BJ (cell line): ENCODE results near the gene AKR7A2. TPM values are rescaled to one million over a fixed set of nuclear protein-coding genes. Genes with fewer than 3 reads are reported as not detected.
"Not testable (repeated sequence)": the region's sequence is repeated elsewhere in the genome, so short reads cannot be mapped to it uniquely, and the experiment has no call there.

ENCODE experiments used
- CTCF ChIA-PET: fragments of 350-600 bp; formaldehyde crosslinking; extraction: SDS; loops from one replicate; lab custom pipeline; 2021; ENCODE audit warnings: antibody characterized with exemption, inconsistent platforms; lab: Yijun Ruan, JAX
- POLR2A ChIA-PET: fragments of 300-600 bp; sonication (Branson Sonifier 250); formaldehyde crosslinking; extraction: SDS; loops from one replicate; lab custom pipeline; 2021; ENCODE audit warnings: antibody characterized with exemption; lab: Charles Lee
- DNase-seq: peaks from one replicate; pipeline ENCODE4 v3.0.0-alpha.2; 2011; ENCODE audit warnings: low read depth
- H3K27me3 ChIP-seq: 2 replicates; pipeline ENCODE4 v1.6.0; 2011; ENCODE audit warnings: low read length; ENCODE audit not compliant: control insufficient read depth, insufficient read depth
- H3K36me3 ChIP-seq: 2 replicates; pipeline ENCODE4 v1.5.1; 2011; ENCODE audit warnings: low read length; ENCODE audit not compliant: control insufficient read depth, insufficient read depth
- H3K4me3 ChIP-seq: 2 replicates; pipeline ENCODE4 v1.5.1; 2011; ENCODE audit warnings: low read depth, mild to moderate bottlenecking, control low read depth, low read length
- polyA plus RNA-seq: library from polyadenylated mRNA; depleted of rRNA; stranded (reverse); fragments of >200 nt; gene quantifications from 2 replicates; pipeline ENCODE4 v1.2.3, GENCODE V29; 2011
- TF ChIP-seq, protein P1 (sequence below): IDR thresholded peaks from 2 replicates; pipeline ENCODE4 v1.5.1; 2011; ENCODE audit warnings: low read depth, mild to moderate bottlenecking, control low read depth, inconsistent platforms, low read length, moderate library complexity; ENCODE audit not compliant: insufficient read depth

Gene AKR7A2
- polyA plus RNA-seq, 1 experiment = 73.6 TPM

GRCh38 chr1:19307794-19308508 lies 4.0 kb downstream of the AKR7A2 start:
- Histone ChIP-seq H3K36me3 (peaks cover 31% of the 10 kb centered on the region), H3K4me3 (no peak overlapping the region), H3K27me3 (no peaks in the 10 kb centered on the region)
- TF ChIP-seq, protein P1, sequence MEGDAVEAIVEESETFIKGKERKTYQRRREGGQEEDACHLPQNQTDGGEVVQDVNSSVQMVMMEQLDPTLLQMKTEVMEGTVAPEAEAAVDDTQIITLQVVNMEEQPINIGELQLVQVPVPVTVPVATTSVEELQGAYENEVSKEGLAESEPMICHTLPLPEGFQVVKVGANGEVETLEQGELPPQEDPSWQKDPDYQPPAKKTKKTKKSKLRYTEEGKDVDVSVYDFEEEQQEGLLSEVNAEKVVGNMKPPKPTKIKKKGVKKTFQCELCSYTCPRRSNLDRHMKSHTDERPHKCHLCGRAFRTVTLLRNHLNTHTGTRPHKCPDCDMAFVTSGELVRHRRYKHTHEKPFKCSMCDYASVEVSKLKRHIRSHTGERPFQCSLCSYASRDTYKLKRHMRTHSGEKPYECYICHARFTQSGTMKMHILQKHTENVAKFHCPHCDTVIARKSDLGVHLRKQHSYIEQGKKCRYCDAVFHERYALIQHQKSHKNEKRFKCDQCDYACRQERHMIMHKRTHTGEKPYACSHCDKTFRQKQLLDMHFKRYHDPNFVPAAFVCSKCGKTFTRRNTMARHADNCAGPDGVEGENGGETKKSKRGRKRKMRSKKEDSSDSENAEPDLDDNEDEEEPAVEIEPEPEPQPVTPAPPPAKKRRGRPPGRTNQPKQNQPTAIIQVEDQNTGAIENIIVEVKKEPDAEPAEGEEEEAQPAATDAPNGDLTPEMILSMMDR = no peak
- ChIA-PET CTCF (no interaction called here), POLR2A (no interaction called here)
- no peak for DNase-seq

DNA sequence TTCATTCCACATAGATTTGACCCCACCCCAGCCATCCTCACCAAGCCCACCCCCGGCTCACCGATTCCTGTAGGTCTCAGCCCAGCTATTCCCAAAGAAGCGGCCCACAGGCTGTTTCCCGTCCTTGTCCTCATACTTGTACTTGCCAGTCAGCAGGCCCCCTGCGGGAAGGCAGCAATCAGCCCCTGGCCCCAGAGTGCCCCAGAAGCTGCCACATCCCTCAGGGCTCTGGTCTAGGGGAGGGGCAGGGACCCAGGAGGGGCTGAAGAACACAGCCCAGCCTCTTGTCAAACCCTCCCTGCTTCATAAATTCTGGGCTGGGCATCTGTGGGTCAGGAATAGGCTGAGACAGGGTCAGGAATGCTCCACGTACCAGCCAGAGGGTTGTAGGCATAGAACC lies 5.0 kb downstream of the AKR7A2 start:
- Histone ChIP-seq H3K36me3 (peaks cover 32% of the 10 kb centered on the region), H3K27me3 (no peaks in the 10 kb centered on the region), H3K4me3 (no peak overlapping the region)
- CTCF ChIA-PET = no interaction called here
- POLR2A ChIA-PET = no interaction called here
- DNase-seq = no peak
- TF ChIP-seq, protein P1 = no peak

DNA sequence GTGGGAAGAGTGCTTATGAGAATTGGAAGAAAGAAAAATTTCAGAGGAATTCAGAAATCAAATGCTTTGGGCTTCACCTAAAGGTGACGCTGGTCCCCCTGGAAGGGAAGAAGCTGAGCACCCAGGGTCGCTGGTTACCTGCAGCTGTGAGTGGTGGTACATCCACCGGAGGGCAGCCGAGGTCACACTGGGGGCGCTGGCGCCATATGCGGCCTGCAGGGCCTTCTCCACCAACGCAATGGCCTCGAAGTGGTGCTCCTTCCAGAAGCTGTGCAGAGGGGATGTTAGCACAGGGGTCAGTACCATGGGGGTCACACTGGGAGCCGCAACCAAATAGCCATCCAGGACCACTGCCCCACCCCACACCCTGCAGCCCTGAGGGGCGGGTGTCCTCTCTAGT lies 6.1 kb downstream of the AKR7A2 start:
- no peak for DNase-seq
- CTCF ChIA-PET = no interaction called here
- no peak overlapping the region for H3K4me3 ChIP-seq
- no peaks in the 10 kb centered on the region for H3K27me3 ChIP-seq
- H3K36me3 ChIP-seq = peaks cover 32% of the 10 kb centered on the region
- POLR2A ChIA-PET = no interaction called here
- TF ChIP-seq, protein P1 = no peak

DNA sequence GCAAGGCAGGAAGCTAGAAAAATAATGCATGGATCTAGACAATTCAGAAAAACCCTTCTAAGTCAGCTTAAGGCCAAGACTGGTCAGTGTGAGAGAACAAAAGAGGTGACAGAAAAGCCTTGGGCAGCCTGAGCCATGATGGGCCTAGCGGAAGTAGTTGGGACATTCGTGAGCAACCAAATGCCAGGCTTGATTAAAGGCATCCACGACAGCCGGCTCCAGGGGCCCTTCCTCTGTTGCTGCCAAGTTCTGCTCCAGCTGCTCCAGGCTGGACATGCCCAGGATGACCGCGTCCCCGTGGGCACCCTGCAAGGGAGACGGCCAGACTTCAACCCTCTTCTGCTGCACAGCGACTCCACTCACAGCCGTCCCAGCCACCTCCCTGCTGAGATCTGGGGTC lies 7.9 kb downstream of the AKR7A2 start:
- H3K27me3 ChIP-seq, DNase-seq, POLR2A ChIA-PET, H3K4me3 ChIP-seq: not testable (repeated sequence)
- peaks cover 32% of the 10 kb centered on the region for H3K36me3 ChIP-seq
- CTCF ChIA-PET = interaction anchor here (1.3 kb wide), 1 partner anchor 12 kb away, joined by 3 read pairs; no protein-coding TSS in a partner anchor

DNA sequence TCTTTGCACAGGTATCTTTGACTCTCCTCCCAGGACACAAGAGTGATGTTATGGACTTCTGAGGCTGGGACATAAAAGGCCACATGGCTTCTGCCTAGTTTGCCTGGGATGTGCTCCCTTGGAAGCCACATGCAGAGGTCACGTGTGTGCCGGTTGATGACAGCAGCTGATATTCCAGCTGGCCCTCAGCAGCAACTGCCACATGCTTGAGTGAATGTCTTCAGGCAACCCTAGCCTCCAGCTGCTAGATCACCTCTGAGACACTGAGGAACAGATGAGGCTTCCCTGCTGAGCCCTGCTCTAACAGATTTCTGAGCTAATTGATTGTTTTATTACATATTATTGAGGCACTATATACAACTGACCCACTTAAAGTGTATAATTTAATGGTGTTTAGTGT lies 11.7 kb downstream of the AKR7A2 start:
- CTCF ChIA-PET = no interaction called here
- Histone ChIP-seq H3K4me3 (no peak overlapping the region), H3K36me3 (peaks cover 13% of the 10 kb centered on the region), H3K27me3 (no peaks in the 10 kb centered on the region)
- TF ChIP-seq, protein P1 = no peak
- POLR2A ChIA-PET = no interaction called here
- DNase-seq = no peak

DNA sequence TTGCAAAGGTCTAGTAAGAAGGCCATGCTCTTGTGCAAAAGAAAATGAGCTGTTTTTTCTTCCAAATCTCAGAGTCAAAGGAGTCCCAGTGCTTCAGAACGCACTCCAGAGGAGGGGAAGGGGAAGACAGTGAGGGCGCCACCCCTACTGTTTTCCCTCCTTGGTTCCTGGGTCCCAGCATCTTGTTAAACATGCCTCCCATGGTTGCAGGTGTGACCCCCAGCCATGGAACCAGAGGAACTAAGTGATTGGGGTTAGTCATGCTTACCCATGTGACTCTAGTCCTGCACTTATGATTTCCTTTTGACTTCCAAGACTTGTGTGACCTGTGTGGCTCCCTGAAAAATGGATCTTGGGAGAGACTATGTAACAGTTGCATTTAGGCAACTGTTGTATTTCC lies 17.3 kb downstream of the AKR7A2 start:
- H3K27me3 ChIP-seq = no peaks in the 10 kb centered on the region
- no peaks in the 10 kb centered on the region for H3K36me3 ChIP-seq
- TF ChIP-seq, protein P1 = no peak
- CTCF ChIA-PET = interaction anchor here (0.7 to 1.2 kb wide), 3 partner anchors 11 to 33 kb away, joined by 3 read pairs; no protein-coding TSS in a partner anchor
- DNase-seq = no peak
- no peak overlapping the region for H3K4me3 ChIP-seq
- POLR2A ChIA-PET = no interaction called here
